HG03135 (cell line): Measurements from ENCODE around the gene GPSM1.

ENCODE experiments used
- ATAC-seq: cut with Tn5 transposase; IDR thresholded peaks from one replicate; pipeline ENCODE4 v1.9.1; 2021; ENCODE audit warnings: mild to moderate bottlenecking, moderate library complexity; ENCODE audit not compliant: unreplicated experiment

The GPSM1 gene

DNA sequence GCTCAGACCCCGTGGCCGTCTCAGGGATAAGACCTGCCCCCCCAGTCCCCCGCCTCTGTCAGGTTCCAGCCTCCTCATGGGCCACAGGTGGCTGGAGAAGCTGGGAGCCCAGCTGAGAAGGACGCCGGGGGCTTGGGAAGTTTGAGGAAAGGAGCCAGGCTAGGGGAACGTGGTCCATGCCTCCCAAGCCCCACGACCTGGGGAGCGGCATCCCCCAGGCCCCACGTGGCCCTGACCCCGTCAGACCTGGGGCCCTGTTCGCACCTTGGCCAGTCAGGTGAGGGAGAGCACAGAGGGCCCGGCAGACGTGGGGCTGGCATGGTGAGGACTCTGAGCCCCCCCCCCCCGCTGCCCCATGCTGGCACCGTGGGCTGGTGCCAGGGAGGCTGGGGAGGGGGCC, 3.7 kb downstream of the GPSM1 start:
- no peak for ATAC-seq

DNA sequence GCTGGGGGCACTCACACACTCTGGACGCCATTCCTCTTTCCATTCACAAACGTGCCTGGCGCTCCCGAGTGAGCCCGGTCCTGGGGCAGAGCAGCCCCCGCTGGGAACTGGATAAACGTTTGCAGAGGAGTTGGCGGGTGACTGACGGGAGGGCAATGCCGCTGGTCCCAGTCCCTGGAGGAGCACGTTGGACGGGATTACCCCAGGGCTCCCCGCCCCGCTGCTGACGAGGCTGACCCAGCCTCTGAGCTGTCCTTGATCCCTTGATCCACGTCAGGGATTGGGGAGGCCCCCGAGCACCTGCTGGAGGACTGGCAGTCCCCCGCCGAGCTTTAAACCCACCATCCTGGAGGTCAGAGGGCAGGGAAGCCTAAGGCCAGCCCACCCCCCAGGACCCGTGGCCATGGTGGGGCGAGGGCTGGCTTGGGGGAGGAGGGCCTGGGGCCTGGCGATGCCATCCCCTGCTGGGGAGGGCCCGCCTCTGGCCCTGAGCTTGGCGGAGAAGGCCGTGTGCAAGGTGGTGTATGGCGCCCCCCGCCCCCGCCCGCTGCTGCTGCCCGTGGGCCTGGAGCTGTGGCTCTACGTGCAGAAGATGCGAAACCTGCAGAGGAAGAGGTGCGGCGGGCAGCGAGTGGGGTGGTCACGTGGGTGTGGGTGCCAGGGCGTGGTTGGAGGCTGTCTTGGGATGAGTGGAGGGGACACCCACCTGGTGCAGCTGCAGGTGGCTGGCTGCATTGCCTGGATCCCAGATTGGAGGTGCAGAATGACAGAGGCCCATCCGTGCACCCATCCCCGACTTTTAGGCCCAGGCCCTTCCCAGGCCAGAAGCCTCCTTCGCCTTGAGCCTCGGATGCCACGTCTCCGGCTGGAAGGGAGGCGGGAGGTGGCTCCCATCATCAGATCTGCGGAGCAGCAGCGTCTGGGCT, 4.5 kb downstream of the GPSM1 start:
- ATAC-seq: no peak

DNA sequence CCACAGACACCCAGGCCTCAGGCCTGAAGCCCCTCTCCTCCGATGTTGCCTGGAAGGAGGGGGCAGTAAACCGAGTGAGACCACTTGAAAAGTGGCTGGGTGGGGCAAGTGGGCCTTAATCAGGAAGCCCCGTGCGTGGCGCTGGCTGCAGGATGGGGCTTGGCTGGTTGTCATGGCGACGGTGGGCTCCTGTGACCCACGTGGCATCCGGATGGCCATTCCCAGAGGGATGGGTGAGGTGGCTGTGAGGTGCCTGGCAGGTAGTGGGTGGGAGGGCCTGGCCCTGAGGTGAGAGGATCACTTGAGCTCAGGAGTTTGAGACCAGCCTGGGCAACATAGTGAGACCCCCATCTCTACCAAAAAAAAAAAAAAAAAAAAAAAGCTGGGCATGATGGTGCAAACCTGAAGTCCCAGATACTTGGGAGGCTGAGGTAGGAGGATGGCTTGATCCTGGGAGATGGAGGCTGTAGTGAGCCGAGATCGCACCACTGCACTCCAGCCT, 5.2 kb downstream of the GPSM1 start:
- no peak for ATAC-seq

DNA sequence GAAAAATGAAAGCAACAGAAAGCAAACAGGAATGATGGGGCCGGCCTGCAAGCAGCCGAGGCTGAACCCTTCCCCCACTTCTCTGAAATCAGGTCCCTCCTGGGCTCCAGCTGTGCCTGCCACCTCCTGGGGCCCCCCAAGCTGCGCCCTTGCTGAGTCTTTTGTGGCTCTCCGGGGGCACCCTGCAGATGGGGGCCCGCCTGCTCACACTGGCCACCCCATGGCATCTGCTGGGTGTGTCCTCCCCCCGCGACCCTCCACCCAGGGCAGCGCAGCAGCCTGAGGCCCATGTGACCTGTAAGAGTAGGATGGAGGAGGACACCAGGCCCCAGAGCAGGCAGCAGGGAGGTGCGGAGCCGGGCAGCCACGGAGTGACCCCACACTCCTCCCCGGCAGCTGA, 5.7 kb downstream of the GPSM1 start:
- no peak for ATAC-seq

DNA sequence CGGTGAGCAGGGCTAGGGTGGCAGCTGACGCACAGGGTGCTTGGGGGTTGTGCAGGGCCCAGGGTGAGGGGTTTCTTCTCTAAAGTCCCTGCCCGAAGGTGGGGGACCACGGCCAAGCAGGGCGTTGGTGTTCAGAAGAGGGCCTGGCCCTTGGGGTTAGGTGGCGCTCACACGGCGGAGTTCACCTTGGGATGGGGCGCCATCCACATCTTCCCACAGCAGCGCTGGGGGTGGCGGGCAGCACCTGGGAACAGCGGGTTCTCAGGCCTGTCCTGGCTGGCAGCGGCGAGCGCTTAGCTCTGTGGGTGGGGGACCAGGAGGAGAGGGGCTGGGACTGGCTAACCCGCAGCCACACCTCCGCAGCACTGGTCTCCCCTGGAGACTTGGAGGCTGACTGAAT, 6.1 kb downstream of the GPSM1 start:
- no peak for ATAC-seq

DNA sequence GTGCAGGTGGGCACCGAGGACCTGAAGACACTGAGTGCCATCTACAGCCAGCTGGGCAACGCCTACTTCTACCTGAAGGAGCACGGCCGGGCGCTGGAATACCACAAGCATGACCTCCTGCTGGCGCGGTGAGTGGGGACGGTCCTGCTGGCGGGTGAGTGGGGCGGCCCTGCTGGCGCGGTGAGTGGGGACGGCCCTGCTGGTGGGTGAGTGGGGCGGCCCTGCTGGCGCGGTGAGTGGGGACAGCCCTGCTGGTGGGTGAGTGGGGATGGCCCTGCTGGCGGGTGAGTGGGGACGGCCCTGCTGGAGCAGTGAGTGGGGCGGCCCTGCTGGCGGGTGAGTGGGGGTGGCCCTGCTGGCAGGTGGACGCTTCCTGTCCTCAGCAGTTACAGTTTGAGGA, 7.2 kb downstream of the GPSM1 start:
- ATAC-seq: no peak

DNA sequence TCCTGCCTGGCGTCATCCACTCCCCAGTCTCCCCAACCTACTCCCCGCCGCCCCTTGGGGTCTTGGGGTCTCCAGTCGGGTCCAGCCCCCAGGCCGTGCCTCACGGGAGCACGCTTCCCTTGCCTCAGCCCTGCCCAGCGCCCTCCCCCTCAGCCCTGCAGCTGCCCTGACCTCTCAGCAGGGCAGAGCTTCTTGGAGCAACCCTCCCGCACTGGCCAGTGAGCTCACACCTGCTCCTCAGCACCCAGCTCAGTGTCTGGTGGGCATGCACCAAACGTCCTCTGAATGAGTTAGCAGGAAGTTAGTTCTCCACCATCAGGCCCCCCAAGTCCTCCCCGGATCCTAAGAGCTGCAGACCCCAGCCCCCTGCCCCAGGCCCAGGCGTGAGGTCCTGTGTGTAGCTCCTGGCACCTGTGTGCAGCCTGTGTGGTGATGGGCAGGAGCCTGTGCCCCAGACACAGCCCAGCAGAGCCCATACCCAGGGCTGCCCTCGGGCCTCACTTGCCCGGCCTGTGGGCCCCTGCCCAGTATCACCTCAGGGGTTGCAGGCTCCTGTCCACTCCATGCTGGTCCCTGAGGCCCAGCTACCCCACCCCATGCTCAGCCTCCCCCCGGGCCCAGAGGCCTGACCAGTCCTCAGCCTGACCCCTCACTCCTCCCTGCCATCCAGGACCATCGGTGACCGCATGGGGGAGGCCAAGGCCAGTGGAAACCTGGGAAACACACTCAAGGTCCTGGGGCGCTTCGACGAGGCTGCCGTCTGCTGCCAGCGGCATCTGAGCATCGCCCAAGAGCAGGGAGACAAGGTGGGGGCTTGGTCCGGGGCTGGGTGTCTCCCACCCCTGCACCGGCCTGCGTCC, 8.2 kb downstream of the GPSM1 start:
- no peak for ATAC-seq

DNA sequence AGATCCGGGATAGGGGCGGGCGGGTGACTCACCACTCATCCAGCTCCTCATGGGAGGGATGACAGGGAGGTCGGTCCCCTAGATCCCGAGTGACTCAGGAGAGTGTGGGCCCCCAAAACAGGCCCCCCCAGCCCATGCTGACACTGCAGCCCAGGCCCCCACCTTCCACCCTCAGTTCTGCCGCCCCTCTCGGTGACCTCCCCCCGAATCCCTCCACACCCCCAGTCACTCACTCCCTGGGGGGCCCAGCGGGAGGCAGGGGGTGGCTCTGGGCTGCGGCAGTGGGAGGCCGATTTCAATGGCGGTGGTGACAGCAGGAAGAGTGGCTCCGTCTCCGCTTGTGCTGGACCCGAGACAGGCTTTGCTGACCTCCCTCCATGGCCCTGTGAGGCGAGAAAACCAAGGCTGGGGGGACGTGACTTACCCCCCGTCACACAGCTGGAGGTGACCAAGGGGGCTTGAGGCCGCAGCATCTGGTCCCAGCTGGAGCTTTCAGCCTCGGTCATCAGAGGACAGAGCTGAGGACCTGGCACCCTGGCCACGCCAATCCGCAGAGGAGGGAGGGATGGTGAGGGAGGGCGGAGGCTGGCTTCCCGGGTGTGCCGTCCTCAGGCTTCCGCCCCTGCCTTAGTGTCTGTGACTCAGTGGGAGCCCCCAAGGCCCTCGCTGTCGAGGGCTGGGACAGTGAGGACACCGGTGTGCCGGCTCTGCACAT, 9.0 kb downstream of the GPSM1 start:
- no peak for ATAC-seq

DNA sequence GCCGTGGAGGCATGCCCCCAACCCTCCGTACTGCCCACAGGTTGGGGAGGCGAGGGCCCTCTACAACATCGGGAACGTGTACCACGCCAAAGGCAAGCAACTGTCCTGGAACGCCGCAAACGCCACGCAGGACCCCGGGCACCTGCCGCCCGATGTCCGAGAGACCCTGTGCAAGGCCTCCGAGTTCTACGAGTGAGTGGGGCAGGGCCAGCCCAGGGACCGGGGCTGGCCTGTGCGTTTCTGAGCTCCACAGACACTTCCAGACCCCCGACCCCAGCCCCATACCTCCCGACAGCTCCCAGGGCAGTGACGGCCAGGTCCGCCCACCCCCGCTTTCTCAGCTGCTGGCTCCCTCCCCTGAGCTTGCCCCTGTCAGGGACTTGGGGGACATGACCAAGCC, 9.5 kb downstream of the GPSM1 start:
- ATAC-seq: no peak

DNA sequence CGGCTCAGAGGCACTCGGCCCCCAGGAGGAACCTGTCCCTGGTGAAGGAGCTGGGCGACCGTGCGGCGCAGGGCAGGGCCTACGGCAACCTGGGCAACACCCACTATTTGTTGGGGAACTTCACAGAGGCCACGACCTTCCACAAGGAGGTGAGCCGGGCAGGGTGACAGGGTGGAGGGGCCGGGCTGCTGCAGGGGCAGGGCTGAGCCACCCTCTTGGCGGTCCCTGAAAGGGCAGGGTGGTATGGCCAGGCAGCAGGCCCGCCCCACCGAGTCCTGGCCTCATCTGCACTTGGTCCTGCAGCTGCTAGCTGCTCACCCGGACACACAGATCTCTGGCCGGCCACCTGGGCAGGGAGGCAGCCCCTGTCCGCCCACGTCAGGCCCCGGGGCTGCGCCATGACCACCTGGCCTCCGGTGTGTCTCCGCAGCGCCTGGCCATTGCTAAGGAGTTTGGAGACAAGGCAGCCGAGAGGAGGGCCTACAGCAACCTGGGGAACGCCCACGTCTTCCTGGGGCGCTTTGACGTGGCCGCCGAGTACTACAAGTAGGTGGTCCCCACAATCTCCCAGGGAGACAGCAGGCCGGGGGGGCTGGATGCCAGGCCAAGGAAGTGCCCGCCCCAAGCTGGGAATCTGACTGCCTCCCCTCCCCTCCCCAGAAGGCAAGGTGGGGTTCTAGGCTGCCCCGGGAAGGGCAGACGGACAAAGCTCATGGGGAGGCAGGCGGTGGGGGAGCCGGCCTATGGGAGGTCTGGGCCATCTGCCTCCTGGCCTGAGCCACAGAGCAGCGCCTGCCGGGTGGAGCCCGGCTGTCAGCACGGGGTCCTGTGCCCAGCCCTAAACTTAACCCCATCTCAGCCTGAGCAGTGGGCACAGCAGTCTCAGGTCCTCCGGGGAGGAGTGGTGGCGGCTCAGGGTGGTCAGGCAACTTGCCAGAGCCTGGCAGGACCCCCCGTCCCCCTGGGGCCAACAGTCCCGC, 10.4 kb downstream of the GPSM1 start:
- ATAC-seq: no peak

DNA sequence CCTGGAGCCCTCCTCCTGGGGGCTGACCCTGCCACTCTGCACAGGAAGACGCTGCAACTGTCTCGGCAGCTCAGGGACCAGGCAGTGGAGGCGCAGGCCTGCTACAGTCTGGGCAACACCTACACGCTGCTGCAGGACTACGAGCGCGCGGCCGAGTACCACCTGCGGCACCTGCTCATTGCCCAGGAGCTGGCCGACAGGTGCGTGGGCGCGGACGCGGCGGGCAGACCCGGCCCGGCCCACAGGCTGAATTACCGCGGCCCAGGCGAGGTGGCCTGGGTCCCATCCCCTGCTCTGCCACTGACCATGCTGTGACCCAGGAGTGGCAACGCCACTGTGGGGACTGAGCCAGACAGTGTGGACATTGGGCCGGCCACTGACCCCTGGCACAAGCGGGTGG, 11.2 kb downstream of the GPSM1 start:
- no peak for ATAC-seq

DNA sequence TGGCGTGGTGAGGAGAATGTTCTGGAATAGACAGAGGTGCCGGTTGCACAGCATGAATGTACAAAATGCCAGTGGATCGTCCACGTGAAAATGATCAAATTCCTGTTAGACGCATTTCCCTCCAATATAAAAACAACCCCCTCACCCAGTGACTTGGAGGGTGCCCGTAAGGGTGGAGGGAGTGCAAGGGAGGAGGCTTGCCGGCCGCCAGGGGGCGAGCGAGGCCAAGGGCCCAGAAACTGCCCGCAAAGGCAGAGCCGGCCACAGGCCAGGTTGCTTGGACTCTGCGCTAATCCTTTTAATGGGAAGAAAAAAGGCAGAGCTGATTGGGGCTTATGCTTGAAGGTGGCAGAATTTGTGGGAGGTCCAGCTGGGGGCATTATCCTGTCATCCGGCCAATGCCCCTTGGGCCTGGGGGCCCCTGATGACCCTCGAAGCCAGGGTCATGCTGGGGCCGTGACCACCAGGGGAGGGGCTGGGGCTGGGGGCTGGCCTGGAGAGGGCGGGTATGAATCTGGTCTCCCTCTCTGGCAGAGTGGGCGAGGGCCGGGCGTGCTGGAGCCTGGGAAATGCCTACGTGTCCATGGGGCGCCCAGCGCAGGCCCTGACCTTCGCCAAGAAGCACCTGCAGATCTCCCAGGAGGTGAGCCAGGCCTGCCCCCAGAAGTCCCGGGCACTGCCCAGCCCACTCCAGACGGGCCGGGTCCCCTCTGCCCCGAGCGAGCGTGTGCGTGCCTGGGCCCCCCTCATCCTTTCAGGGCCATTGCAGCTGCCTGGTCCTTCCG, 12.0 kb downstream of the GPSM1 start:
- ATAC-seq: no peak

DNA sequence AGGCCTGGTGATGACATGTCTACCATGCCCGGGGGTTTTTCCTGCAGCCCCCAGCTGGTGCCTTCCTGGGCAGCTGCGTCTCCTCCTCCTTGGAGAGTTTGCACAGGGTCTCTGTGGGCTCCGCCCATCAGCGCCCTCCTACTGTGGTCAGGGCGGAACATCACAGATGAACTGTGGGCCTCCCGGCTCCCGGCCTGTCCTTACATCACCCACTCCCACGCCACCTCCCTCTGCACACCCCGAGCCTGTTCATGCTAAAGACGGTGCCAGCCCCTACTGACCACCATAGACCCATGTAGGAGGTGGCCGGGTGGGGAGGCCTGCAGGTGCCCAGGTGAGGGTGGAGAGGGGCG, 12.6 kb downstream of the GPSM1 start:
- no peak for ATAC-seq

DNA sequence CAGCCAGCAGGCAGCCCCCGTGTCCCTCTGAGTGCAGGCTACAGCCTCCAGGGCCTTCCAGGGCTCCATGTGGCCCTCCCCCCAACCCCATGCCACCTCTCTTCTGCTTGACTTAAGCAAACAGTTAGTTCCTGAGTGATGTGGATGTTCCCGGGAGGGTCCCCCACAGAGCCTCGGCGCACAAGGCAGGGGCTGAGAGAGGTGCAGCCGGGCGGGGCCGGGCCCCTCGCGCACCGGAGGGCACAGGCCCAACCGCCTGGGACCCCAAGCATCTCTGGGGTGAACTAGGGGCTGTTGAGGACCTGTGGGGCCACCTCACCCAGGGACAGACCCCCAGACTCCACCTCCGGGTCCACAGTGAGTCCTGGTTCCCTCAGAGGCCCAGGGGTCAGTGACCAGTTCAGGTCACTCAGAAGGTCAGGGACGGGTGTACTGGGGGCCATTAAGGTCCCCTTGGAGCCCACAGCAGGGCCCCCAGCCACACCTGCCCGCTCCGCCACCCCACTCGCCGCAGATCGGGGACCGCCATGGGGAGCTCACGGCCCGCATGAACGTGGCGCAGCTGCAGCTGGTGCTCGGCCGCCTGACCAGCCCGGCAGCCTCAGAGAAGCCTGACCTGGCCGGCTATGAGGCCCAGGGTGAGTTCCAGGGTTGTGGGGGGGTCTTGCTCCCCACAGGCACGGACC, 13.2 kb downstream of the GPSM1 start:
- ATAC-seq: no peak

DNA sequence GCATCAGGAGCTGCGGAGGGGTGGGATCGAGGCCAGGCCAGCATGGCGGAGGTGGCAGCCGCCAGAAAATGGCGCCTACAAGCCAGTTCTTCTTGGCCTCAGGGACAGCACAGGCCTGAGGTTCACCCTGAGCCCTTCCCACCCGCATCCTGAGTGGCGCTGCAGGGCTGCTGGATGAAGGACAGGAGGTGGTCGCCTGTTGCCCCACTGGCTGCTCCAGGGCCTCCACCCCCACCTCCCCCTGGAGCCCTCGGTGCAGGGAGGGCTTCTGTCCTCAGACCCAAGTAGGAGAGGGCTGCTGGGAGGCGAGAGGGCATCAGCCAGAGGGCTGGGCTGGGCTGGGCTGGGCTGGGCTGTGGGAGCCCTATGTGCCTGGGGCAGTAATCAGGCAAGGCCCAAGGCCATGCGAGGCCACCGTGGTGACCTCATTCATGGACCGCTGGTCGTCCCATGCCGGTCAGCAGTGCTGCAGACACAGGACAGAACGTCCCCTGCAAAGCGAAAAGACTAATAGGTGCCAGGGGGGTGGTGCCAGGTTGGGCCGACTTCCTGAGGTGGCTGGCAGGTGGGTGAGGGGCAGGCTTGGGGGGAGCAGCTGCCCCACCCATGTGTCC, 13.8 kb downstream of the GPSM1 start:
- ATAC-seq: no peak

DNA sequence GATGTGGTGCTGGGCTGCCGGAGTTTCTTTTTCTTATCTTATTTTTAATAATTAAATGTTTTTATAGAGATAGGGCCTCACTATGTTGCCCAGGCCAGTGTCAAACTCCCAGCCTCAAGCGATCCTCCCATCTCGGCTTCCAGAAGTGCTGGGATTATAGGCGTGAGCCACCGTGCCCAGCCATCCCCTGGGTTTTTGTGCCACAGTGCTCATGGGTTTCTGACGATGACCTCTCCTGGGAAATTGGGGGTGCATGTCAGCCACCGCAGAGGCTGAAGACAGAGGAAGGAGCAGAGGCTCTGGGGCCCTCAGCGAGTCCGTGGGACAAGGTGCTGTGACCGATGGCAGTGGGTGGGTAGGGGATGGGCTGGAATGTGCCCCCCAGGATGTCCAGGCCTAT, 14.4 kb downstream of the GPSM1 start:
- no peak for ATAC-seq

DNA sequence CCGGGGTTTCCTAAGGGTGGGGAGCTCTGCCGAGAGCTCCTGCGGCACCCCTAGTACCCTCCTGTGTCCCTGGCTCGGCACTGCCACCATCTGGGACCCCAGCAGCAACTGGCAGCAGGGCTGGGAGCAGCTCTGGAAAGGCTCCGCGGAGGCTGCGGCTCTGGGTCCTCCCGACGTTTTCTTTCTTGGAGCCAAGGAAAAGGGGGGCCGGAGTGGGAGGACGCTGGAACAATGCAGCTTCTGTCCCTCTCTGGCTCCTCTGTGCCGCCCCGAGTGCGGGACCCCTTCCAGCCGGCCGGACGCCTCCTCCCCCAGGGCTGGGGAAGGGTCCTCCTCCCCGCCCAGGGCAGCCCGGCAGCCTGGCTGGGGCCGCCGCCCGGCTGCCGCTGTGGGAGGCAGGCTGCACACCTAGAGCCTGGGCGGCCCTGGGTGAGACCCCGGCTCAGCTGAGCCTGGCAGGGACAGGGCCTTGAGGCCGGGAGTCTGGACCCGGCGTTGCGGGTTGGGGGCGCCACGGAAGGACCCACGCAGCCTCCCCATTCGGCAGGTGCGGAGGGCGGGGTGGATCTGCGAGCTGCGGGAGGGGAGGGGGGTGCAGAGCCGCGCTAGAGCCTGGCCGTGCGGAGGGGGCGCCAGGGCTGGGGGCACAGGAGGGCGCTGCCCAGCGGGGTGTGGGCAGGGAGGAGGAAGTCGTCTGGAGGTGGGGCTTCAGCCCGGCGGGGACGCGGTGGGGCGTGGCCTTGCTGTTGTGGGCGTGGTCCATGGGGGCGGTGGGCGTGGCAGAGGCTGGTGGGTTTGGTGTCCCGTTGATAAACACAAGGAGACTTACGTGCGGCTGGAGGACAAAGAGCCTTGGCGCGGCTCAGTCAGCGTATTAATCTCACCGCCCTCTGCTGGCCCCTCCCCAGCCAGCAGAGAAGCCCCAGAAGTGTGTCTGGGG, 15.1 kb downstream of the GPSM1 start:
- no peak for ATAC-seq
